Globus pallidus (tissue), 1 donor: Measurements from ENCODE around the gene PRR13.
A peak's percentile ranks its signal among the peaks of the same experiment; 100 is the strongest.
"Not testable (repeated sequence)": the region's sequence is repeated elsewhere in the genome, so short reads cannot be mapped to it uniquely, and the experiment has no call there.

Source experiments
- DNase-seq: peaks from one replicate; pipeline ENCODE4 v3.0.0-alpha.2; 2015; ENCODE audit warnings: low spot score

Gene PRR13

GRCh38 chr12:53441040-53441833 lies at the start of gene PRR13:
TSS of gene PRR13 (plus strand) at chr12:53441734. CDS start at chr12:53442715, 981 bp downstream.
- peak; percentile 100 for DNase-seq

GRCh38 chr12:53399896-53400295 lies 41.6 kb upstream of the PRR13 start:
- no peak for DNase-seq

- DNase-seq = not testable (repeated sequence)
Measured at GRCh38 chr12:53402351-53402750, 39.2 kb upstream of the PRR13 start.

GRCh38 chr12:53402871-53403270 lies 38.7 kb upstream of the PRR13 start:
- no peak for DNase-seq

GRCh38 chr12:53410951-53411350 lies 30.6 kb upstream of the PRR13 start:
- no peak for DNase-seq

- DNase-seq = no peak
Measured at GRCh38 chr12:53413485-53414204, 27.9 kb upstream of the PRR13 start.

- DNase-seq = no peak
Measured at GRCh38 chr12:53414756-53415417, 26.6 kb upstream of the PRR13 start.

GRCh38 chr12:53415752-53416389 lies 25.7 kb upstream of the PRR13 start:
- not testable (repeated sequence) for DNase-seq

GRCh38 chr12:53417291-53417816 lies 24.2 kb upstream of the PRR13 start:
- not testable (repeated sequence) for DNase-seq

- DNase-seq = no peak
Measured at GRCh38 chr12:53418221-53418620, 23.3 kb upstream of the PRR13 start.

GRCh38 chr12:53419756-53420155 lies 21.8 kb upstream of the PRR13 start:
- DNase-seq = no peak

GRCh38 chr12:53422247-53422646 lies 19.3 kb upstream of the PRR13 start:
- not testable (repeated sequence) for DNase-seq

- DNase-seq = no peak
Measured at GRCh38 chr12:53423597-53423996, 17.9 kb upstream of the PRR13 start, which contains the start of gene AMHR2. TSS of gene AMHR2 (plus strand) at chr12:53423855. CDS start at chr12:53423935, 80 bp downstream.

- no peak for DNase-seq
Measured at GRCh38 chr12:53424626-53425514, 16.7 kb upstream of the PRR13 start.

GRCh38 chr12:53425515-53426150 lies 15.9 kb upstream of the PRR13 start:
- no peak for DNase-seq

GRCh38 chr12:53427905-53428594 lies 13.5 kb upstream of the PRR13 start:
- DNase-seq = no peak

- no peak for DNase-seq
Measured at GRCh38 chr12:53428741-53429140, 12.8 kb upstream of the PRR13 start.

- DNase-seq = no peak
Measured at GRCh38 chr12:53430116-53430515, 11.4 kb upstream of the PRR13 start.

GRCh38 chr12:53431187-53431586 lies 10.3 kb upstream of the PRR13 start:
- DNase-seq = no peak

- DNase-seq = not testable (repeated sequence)
Measured at GRCh38 chr12:53435326-53435725, 6.2 kb upstream of the PRR13 start.
